ENCODE data around the gene MYO15B.

MYO15B gene

GRCh38 chr17:75639327-75639726 is 51.7 kb downstream of the MYO15B start:
- DNase-seq (ENCODE audit: low read depth): no peak

DNA sequence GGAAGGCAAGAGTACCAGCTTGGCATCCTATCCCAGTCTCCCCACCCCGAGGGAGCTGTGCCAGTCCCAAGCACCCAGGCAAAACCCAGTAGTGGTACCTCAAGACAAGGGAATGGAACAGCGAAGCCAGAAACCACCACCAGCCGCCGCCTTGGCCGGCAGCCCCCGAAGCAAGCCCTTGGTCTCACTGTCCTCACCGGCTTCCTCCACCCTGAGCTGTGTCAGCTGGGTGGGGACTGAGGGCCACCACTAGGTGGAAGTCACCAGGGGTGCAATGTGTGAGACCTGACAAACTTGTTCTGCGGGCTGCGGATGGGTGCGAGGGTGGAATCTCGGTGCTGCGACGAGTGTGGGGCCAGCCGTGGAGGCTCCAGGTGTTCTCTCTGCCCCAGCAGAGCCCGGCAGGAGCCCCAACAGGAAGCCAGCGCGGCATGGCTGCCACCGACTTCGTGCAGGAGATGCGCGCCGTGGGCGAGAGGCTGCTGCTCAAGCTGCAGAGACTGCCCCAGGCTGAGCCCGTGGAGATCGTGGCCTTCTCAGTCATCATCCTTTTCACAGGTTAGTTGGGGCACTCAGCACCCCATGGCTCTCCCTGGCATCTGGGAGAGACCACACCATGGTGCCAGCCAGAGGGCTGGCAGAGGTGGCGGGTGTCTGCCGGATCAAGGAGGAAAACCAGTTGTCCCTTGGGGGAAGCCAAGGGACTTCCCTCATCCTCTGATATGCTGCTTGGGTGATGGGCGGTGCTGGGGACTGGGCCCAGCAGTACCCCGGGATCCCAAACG is 52.4 kb downstream of the MYO15B start:
- no peak for DNase-seq (ENCODE audit: low read depth)

DNA sequence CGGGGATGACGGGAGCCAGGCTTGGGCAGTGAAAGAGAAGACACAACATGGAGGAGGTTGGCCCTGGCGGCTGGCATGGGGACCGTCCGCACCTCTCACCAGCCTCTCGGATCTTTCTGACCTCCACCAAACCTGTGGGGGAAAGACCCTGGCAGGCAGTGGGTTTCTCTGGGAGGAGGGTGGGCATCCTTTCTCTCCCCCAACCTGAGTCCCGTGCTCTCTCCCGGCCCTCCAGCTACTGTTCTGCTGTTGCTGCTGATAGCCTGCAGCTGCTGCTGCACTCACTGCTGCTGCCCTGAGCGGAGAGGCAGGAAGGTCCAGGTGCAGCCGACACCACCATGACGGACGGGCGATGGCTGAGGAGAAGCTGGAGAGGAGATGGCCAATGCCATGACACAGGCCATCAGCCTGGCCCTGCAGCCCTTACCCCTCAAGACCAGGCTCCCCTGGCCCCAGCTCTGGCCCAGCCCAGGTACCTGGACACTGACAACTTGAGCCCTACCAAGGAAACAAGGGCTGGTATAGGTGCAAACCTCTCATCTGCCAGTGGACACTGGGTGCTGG is 53.0 kb downstream of the MYO15B start:
- DNase-seq (ENCODE audit: low read depth): no peak

- no peak for DNase-seq (ENCODE audit: low read depth)
Measured at GRCh38 chr17:75641343-75641742, 53.7 kb downstream of the MYO15B start.

- no peak for DNase-seq (ENCODE audit: low read depth)
Measured at GRCh38 chr17:75642182-75642783, 54.7 kb downstream of the MYO15B start.

- DNase-seq (ENCODE audit: low read depth): no peak
Measured at GRCh38 chr17:75642784-75643642, 55.4 kb downstream of the MYO15B start.

DNA sequence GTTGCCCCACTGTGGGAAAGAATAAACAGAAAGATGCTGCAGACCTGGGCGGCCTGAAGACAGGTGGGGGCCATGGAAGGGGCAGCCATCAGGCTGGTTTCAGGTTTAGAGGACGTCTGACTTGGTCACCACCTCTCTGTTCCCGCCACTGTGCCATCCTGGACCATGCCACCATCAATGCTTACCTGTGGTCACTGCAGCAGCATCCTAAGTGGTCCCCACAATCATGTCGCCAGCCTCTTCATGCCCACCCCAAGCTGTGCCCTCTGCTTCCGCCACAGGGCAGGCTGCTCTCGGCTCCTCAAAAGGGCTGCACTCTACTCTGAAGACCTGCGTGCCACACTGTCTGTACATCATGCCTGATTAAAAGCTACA is 56.0 kb downstream of the MYO15B start:
- no peak for DNase-seq (ENCODE audit: low read depth)

DNA sequence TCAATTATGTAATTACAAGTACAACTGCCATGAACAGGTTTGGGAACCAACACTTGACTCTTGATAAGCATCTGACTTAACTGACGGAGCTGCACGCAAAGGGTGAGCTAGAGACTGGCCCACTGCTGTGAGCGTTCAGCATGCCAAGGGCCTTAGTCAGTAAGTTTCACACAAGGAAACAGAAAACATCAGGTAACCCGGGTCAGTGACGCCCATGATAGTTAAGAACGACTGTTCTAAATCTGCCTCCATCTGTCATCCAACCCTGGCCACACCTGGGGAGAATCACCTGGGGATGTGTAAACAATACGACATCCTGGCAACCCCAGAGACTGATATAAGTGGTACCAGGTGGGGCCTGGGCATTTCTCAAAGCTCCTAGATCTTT is 57.9 kb downstream of the MYO15B start:
- no peak for DNase-seq (ENCODE audit: low read depth)

GRCh38 chr17:75645889-75646637 is 58.5 kb downstream of the MYO15B start:
- DNase-seq (ENCODE audit: low read depth): no peak

- DNase-seq (ENCODE audit: low read depth): no peak
Measured at GRCh38 chr17:75646638-75646992, 59.0 kb downstream of the MYO15B start.

GRCh38 chr17:75647061-75647460 is 59.5 kb downstream of the MYO15B start:
- no peak for DNase-seq (ENCODE audit: low read depth)

GRCh38 chr17:75647921-75648320 is 60.3 kb downstream of the MYO15B start:
- DNase-seq (ENCODE audit: low read depth): no peak

DNA sequence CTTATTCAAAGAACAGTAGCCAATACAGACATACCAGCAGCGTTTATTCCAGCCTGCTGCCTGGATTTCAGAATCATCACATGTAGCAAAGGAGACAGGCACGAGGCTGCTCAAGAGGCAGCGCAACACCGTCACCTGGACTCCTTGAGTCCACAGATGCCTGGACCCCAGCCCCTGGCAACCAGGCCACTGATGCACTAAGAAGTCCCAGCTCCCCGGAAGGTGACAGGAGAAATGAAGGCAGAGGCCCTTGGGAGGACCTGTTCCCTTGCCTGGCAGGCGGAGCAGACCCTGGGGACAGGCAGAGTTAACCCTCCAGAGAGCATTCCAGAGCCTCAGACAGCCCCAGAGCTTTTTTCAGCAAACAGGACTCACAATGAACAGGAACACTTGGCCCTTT is 62.1 kb downstream of the MYO15B start:
- no peak for DNase-seq (ENCODE audit: low read depth)

- no peak for DNase-seq (ENCODE audit: low read depth)
Measured at GRCh38 chr17:75650874-75651273, 63.3 kb downstream of the MYO15B start.

DNA sequence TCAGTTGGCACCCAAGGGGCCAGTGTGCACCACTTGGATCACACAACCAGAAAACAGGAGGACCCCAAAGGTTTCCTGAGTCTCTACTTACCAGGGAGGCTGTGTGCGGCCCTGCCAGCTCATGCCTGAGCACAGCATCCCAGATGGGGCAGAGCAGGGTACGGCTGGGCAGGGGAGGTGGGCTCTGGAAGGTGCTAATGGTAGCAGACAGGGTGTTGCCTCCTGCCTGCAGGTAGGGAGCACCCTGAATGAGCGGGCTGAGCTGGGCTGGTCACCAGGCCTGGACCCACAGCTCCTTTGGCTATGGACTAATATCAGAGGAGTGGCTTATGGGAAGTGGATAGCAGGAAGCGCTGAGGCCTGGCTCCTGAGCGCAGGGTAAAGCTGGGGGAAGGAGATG is 64.7 kb downstream of the MYO15B start:
- DNase-seq (ENCODE audit: low read depth): no peak

DNA sequence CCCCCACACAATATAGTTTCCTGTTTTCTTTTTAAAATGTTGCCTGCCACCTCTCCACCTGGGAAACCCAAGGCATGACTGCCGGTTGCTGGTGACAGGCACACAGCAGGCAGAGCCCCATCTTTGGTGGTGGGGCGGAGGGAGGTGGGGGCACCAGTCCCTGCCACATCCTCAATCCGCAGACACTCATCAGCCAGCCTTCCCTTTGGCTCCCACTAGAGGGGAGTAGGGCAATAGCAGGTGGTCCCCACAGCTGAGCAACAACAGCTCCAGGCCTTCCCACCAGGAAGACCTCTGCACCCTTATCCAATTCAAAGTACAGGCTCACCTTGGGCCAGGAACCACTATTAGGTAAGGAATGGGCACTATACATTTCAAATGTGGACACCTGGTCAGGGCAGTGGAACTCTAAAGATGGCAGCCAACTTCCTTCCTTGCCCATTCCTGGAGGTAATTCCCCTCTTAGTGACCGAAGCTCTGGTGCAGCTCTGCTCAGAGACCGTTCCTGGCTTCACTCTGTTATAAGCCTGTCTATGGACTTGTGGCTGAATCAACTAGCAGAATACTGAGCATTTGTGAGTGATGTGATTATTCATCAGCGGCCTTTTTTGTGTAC is 65.4 kb downstream of the MYO15B start:
- DNase-seq (ENCODE audit: low read depth): no peak

DNA sequence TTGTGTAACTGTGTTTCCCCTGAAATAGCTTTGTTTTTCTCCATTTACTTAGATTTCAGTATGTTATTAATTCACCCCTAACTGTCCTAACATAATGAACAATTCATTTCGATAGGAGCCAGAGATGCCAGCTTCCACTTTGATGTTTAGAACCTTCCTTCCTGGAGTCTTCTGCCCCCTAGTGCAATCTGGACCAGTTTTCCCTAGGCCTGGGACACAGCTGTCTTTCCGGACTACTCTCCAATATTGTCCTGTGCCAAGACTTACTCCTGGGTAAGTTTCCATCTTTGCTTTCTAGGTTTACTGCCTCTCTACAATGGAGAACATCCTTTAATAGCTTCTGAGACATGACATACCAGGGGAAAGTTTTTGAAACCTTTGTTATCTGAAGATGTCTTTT is 66.6 kb downstream of the MYO15B start:
- no peak for DNase-seq (ENCODE audit: low read depth)

- no peak for DNase-seq (ENCODE audit: low read depth)
Measured at GRCh38 chr17:75658237-75658636, 70.6 kb downstream of the MYO15B start.

GRCh38 chr17:75661531-75661930 is 73.9 kb downstream of the MYO15B start:
- DNase-seq (ENCODE audit: low read depth): no peak

GRCh38 chr17:75662511-75662910 is 74.9 kb downstream of the MYO15B start:
- no peak for DNase-seq (ENCODE audit: low read depth)

DNA sequence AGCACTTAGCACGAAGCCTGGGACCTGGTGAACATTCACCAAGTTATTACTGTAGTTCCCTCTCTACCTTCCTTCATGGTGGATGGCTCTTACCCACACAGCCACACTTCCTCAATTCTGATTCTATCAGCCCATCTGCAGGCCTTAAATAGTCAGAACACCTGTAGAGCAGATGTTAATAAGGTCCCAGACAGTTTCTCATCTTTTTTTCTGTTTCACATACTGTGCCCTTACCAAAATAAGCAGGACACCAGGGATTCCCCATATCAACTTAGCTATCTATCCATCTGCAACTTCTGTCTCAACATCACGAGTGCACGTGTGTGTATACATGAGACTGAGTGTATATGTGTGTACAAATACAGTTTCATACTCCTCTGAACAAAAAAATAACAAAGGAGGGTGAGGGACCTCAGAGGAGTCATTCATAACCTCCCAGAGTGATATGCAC is 76.5 kb downstream of the MYO15B start:
- no peak for DNase-seq (ENCODE audit: low read depth)

DNA sequence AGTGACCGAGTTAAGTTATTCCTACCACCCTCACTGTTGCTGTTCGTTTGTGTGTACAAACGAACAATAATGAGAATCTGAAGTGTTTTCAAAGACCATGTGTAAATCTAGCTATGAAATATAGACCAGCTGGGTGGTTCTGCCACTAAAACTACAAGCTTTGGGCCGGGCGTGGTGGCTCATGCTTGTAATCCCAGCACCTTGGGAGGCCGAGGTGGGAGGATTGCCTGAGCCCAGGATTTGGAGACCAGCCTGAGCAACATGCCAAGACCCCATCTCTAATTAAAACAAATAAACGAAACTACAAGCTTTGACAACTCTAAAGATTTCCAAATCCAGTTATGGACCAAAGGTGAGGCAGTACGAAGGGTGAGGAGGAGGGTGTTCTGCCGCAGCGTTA is 78.4 kb downstream of the MYO15B start:
- no peak for DNase-seq (ENCODE audit: low read depth)

All from stimulated activated CD8-positive, alpha-beta memory T cell treated with anti-CD3 and anti-CD28 coated beads, Interleukin-7, amount 100 ng/mL, for 24 hours (primary cell).